MM.1S (cell line): Measurements from ENCODE around the gene CREB3L1.
A peak's percentile ranks its signal among the peaks of the same experiment; 100 is the strongest.

Source experiments
- DNase-seq: peaks from one replicate; pipeline ENCODE4 v3.0.0-alpha.2; 2015
- H2AFZ ChIP-seq: fragments of 300-600 bp; sonication (generic); 2 replicates; pipeline ENCODE4 v1.6.0; 2016; ENCODE audit warnings: antibody characterized with exemption, low read length
- H3F3A ChIP-seq: fragments of 300-600 bp; sonication (generic); 2 replicates; pipeline ENCODE4 v1.6.1; 2016; ENCODE audit warnings: mild to moderate bottlenecking, antibody characterized with exemption, low read length, moderate library complexity, mixed read lengths; ENCODE audit not compliant: insufficient read depth
- H3K27ac ChIP-seq: fragments of 300-600 bp; sonication (generic); 2 replicates; pipeline ENCODE4 v1.5.1; 2016; ENCODE audit warnings: mild to moderate bottlenecking, low read length
- H3K27me3 ChIP-seq: fragments of 300-600 bp; sonication (generic); replicated peaks from 2 replicates; pipeline ENCODE4 v1.6.0; 2016; ENCODE audit warnings: low read length; ENCODE audit not compliant: insufficient read depth
- H3K36me3 ChIP-seq: fragments of 300-600 bp; sonication (generic); replicated peaks from 2 replicates; pipeline ENCODE4 v1.6.1; 2016; ENCODE audit warnings: mild to moderate bottlenecking, low read length, mixed read lengths; ENCODE audit not compliant: insufficient read depth
- H3K4me1 ChIP-seq: fragments of 300-600 bp; sonication (generic); 2 replicates; pipeline ENCODE4 v1.6.1; 2016; ENCODE audit warnings: low read length, mixed read lengths
- H3K4me2 ChIP-seq: fragments of 300-600 bp; sonication (generic); 2 replicates; pipeline ENCODE4 v1.6.0; 2016; ENCODE audit warnings: low read depth, low read length
- H3K4me3 ChIP-seq: fragments of 300-600 bp; sonication (generic); 2 replicates; pipeline ENCODE4 v1.5.1; 2016; ENCODE audit warnings: low read length, mixed read lengths
- H3K79me2 ChIP-seq: fragments of 300-600 bp; sonication (generic); 2 replicates; pipeline ENCODE4 v1.6.1; 2016; ENCODE audit warnings: mixed run types, low read length, mixed read lengths
- H3K9ac ChIP-seq: fragments of 300-600 bp; sonication (generic); 2 replicates; pipeline ENCODE4 v1.6.1; 2016; ENCODE audit warnings: low read length, mixed read lengths
- H3K9me2 ChIP-seq: fragments of 300-600 bp; sonication (generic); replicated peaks from 2 replicates; pipeline ENCODE4 v1.6.1; 2016; ENCODE audit warnings: mild to moderate bottlenecking, low read length, mixed read lengths; ENCODE audit not compliant: insufficient read depth
- H3K9me3 ChIP-seq: fragments of 300-600 bp; sonication (generic); replicated peaks from 2 replicates; pipeline ENCODE4 v1.6.1; 2016; ENCODE audit warnings: mild to moderate bottlenecking, low read length, mixed read lengths; ENCODE audit not compliant: insufficient read depth
- H4K20me1 ChIP-seq: fragments of 300-600 bp; sonication (generic); 2 replicates; pipeline ENCODE4 v1.6.1; 2016; ENCODE audit warnings: mild to moderate bottlenecking, low read length, moderate library complexity, mixed read lengths; ENCODE audit not compliant: insufficient read depth
- EZH2 ChIP-seq: fragments of 300-600 bp; sonication (generic); optimal IDR thresholded peaks from 2 replicates; pipeline ENCODE3; 2017; ENCODE audit warnings: low read depth, mild to moderate bottlenecking, antibody characterized with exemption, low read length, mixed read lengths
- EZH2phosphoT487 ChIP-seq: fragments of 300-600 bp; sonication (generic); IDR thresholded peaks from 2 replicates; pipeline ENCODE4 v1.6.1; 2018; ENCODE audit warnings: antibody characterized with exemption, low read length
- TF ChIP-seq, protein P1 (sequence below): fragments of 300-600 bp; sonication (generic); IDR thresholded peaks from 2 replicates; pipeline ENCODE4 v1.5.1; 2016; ENCODE audit warnings: antibody characterized with exemption, low read length, mixed read lengths

CREB3L1 gene

GRCh38 chr11:46238078-46238966, 39.1 kb upstream of the CREB3L1 start:
- Histone ChIP-seq H2AFZ (peak overlapping the region; percentile 82), H3K9ac (no peak overlapping the region), H3K4me1 (peaks cover 6% of the 10 kb centered on the region), H3K9me2 (no peaks in the 10 kb centered on the region), H3K27ac (no peak overlapping the region), H3K27me3 (peaks cover 18% of the 10 kb centered on the region), H3K79me2 (no peaks in the 10 kb centered on the region), H4K20me1 (no peaks in the 10 kb centered on the region), H3K4me3 (peak overlapping the region; percentile 50), H3F3A (no peaks in the 10 kb centered on the region), H3K36me3 (no peaks in the 10 kb centered on the region), H3K4me2 (peak overlapping the region; percentile 96), H3K9me3 (no peaks in the 10 kb centered on the region)
- TF ChIP-seq EZH2, result no peak
- TF ChIP-seq EZH2phosphoT487, result no peak
- TF ChIP-seq, protein P1, sequence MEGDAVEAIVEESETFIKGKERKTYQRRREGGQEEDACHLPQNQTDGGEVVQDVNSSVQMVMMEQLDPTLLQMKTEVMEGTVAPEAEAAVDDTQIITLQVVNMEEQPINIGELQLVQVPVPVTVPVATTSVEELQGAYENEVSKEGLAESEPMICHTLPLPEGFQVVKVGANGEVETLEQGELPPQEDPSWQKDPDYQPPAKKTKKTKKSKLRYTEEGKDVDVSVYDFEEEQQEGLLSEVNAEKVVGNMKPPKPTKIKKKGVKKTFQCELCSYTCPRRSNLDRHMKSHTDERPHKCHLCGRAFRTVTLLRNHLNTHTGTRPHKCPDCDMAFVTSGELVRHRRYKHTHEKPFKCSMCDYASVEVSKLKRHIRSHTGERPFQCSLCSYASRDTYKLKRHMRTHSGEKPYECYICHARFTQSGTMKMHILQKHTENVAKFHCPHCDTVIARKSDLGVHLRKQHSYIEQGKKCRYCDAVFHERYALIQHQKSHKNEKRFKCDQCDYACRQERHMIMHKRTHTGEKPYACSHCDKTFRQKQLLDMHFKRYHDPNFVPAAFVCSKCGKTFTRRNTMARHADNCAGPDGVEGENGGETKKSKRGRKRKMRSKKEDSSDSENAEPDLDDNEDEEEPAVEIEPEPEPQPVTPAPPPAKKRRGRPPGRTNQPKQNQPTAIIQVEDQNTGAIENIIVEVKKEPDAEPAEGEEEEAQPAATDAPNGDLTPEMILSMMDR, result no peak
- no peak for DNase-seq

DNA sequence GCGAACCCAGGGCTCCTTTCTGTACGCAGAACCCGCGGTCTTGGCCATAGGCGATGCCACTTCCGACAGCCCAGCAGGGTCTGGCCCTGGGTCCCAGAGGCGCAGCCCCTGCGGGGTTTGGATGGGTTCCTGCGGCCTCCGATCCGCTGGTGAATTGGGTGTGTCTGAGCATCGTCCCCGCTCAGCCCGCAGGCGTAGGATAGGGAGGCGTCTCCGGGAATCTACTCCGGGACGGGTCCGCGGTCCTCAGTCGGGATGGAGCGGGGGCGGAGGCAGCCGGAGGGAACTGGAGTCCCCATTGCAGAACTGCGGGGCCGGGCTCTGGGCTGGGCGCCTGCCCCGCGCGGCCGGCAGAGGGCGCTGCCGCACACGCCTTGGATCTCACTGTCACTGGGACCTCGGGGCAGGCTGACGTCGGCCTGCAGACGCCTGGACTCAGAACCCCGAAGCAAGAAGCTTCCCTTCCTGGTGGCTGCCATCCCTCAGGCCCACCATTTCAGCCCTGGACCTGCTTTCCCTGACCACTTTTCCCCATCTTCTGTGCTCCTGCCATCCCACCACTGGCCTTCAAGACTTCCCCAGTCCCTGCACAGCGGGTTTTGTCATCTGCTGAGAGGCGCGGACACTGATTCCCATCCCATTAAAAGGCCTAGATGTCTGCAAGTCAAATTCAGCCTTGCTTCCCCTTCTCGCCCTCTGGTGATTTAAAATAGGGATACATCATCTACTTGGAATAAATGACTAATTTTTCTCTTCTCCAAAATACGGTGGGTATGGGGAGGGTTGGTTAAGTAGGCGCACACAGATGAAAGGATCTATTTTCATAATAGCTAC, 38.3 kb upstream of the CREB3L1 start:
- H4K20me1 ChIP-seq, result no peaks in the 10 kb centered on the region
- H3K9me2 ChIP-seq, result no peaks in the 10 kb centered on the region
- H3K4me3 ChIP-seq, result peak overlapping the region; percentile 50
- H3K79me2 ChIP-seq, result no peaks in the 10 kb centered on the region
- H3K36me3 ChIP-seq, result no peaks in the 10 kb centered on the region
- H3K27me3 ChIP-seq, result peaks cover 18% of the 10 kb centered on the region
- peak overlapping the region; percentile 82 for H2AFZ ChIP-seq
- no peak overlapping the region for H3K9ac ChIP-seq
- peaks cover 6% of the 10 kb centered on the region for H3K4me1 ChIP-seq
- H3K27ac ChIP-seq, result no peak overlapping the region
- TF ChIP-seq EZH2phosphoT487, result no peak
- TF ChIP-seq, protein P1, result peak; percentile 93
- no peaks in the 10 kb centered on the region for H3K9me3 ChIP-seq
- H3F3A ChIP-seq, result no peaks in the 10 kb centered on the region
- peak overlapping the region; percentile 96 for H3K4me2 ChIP-seq
- peak; percentile 72 for DNase-seq

DNA sequence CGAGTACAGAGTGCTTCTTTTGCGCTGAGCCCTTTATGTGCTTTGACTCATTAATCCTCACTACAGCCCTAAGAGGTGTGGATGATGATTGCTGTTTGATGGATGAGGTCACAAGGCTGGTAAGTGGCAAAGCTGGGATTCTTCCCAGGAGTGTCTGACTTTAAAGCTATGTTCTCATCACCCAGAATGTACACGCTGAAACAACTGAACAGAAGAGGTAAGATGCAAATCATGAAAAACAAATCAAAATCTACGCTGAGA, 37.7 kb upstream of the CREB3L1 start:
- DNase-seq, result no peak
- Histone ChIP-seq H3K27ac (no peak overlapping the region), H3K79me2 (no peaks in the 10 kb centered on the region), H3K9me2 (no peaks in the 10 kb centered on the region), H3K4me1 (peaks cover 6% of the 10 kb centered on the region), H3K36me3 (no peaks in the 10 kb centered on the region), H3K4me2 (peak overlapping the region; percentile 96; the same call in 1 of the 2 replicates), H3K9ac (no peak overlapping the region), H3F3A (no peaks in the 10 kb centered on the region), H4K20me1 (no peaks in the 10 kb centered on the region), H2AFZ (no peak overlapping the region), H3K4me3 (no peak overlapping the region), H3K9me3 (no peaks in the 10 kb centered on the region), H3K27me3 (peaks cover 18% of the 10 kb centered on the region)
- TF ChIP-seq EZH2, result no peak
- no peak for TF ChIP-seq EZH2phosphoT487
- TF ChIP-seq, protein P1, result no peak
